Measurements from ENCODE around the gene DHRS2. TPM values are rescaled to one million over a fixed set of nuclear protein-coding genes. Genes with fewer than 3 reads are reported as not detected.
"Not testable (repeated sequence)": the region's sequence is repeated elsewhere in the genome, so short reads cannot be mapped to it uniquely, and the experiment has no call there.

Gene DHRS2
- total RNA-seq = 1 to 10 TPM in 2 of 4 donors, under 1 TPM in 2; 0.21 to 2.6 (median 1.3) TPM

- TF ChIP-seq POLR2A (IDR thresholded peaks at IDR 0.05) = no peak
- TF ChIP-seq CTCF (IDR thresholded peaks at IDR 0.05) = no peak
- TF ChIP-seq POLR2AphosphoS5 (IDR thresholded peaks at IDR 0.05) = no peak
- H3K27ac ChIP-seq = no peak within 1 kb of the TSS
- H3K4me1 ChIP-seq = peaks cover 12% of the 10 kb centered on the region
- DNase-seq (ENCODE audit: low spot score in 2 of 2) = no peak
- no peaks in the 10 kb centered on the region for H3K9me3 ChIP-seq
- no peak within 1 kb of the TSS for H3K4me3 ChIP-seq
- 91% methylated on average over 23 of the region's 23 CpGs for WGBS
- no peaks in the 10 kb centered on the region for H3K27me3 ChIP-seq
- no peaks in the 10 kb centered on the region for H3K36me3 ChIP-seq
Observed at GRCh38 chr14:23636317-23637211, at the start of gene DHRS2. Gene DHRS2, plus strand, starts transcription at chr14:23636364. Its CDS starts 2,501 bp downstream, at chr14:23638865.

GRCh38 chr14:23588884-23589598 is 47.1 kb upstream of the DHRS2 start:
- WGBS = 34% methylated on average over 4 of the region's 5 CpGs

GRCh38 chr14:23589606-23590005 is 46.6 kb upstream of the DHRS2 start:
- DNase-seq (ENCODE audit: low spot score in 2 of 2) = no peak
- WGBS = 89% methylated on average over 2 of the region's 2 CpGs

More at GRCh38 chr14:23588884-23589598, 47.1 kb upstream of the DHRS2 start:
- no peak overlapping the region for H3K27ac ChIP-seq
- no peak overlapping the region for H3K4me3 ChIP-seq
- TF ChIP-seq POLR2AphosphoS5 (IDR thresholded peaks at IDR 0.05) (no peak), CTCF (IDR thresholded peaks at IDR 0.05) (peak; percentile 41 to 57), EP300 (IDR thresholded peaks at IDR 0.05) (no peak)
- peaks cover 4% of the 10 kb centered on the region for H3K27me3 ChIP-seq
- H3K36me3 ChIP-seq = no peaks in the 10 kb centered on the region
- peak in 1 of 2 donors; percentile 89 for DNase-seq (ENCODE audit: low spot score in 2 of 2)
- no peaks in the 10 kb centered on the region for H3K9me3 ChIP-seq
- H3K4me1 ChIP-seq = peaks cover 6% of the 10 kb centered on the region

DNA sequence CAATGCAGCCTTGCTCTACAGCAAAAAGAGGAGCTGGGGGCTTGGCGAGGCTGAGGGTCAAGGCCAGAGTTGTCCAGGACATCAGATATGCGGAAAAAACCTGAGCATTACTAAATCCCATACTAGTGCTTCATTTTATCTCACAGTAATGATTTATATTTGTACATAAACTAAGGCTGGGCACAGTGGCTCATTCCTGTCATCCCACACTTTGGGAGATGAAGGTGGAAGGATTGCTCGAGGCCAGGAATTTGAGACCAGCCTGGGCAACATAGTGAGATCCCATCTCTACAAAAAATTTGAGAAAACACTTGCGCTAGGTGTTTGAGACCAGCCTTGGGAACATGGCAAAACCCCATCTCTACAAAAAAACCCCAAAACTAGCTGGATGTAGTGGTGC is 46.0 kb upstream of the DHRS2 start:
- DNase-seq (ENCODE audit: low spot score in 2 of 2) = no peak
- no peak overlapping the region for H3K4me3 ChIP-seq
- TF ChIP-seq CTCF (IDR thresholded peaks at IDR 0.05) (no peak), POLR2AphosphoS5 (IDR thresholded peaks at IDR 0.05) (no peak), POLR2A (IDR thresholded peaks at IDR 0.05) (no peak), EP300 (IDR thresholded peaks at IDR 0.05) (no peak)

More at GRCh38 chr14:23589606-23590005, 46.6 kb upstream of the DHRS2 start:
- Histone ChIP-seq H3K27ac (no peak overlapping the region), H3K36me3 (no peaks in the 10 kb centered on the region), H3K4me3 (no peak overlapping the region), H3K4me1 (peaks cover 6% of the 10 kb centered on the region), H3K27me3 (peaks cover 4% of the 10 kb centered on the region), H3K9me3 (no peaks in the 10 kb centered on the region)
- TF ChIP-seq POLR2AphosphoS5 (IDR thresholded peaks at IDR 0.05) = no peak
- no peak for TF ChIP-seq POLR2A (IDR thresholded peaks at IDR 0.05)
- no peak for TF ChIP-seq EP300 (IDR thresholded peaks at IDR 0.05)
- no peak for TF ChIP-seq CTCF (IDR thresholded peaks at IDR 0.05)

DNA sequence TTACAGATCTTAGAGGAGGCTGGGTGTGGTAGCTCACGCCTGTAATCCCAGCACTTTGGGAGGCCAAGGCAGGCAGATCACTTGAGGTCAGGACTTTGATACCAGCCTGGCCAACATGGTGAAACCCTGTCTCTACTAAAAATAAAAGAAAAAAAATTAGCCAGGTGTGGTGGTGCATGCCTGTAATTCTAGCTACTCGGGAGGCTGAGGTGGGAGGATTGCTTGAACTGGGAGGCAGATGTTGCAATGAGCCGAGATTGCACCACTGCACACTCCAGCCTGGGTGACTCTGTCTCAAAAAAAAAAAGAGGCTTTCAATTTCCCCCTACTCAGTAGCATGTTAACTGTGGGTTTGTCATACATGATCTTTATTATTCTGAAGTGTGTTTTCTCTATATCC is 42.0 kb upstream of the DHRS2 start:
- H3K27me3 ChIP-seq; DNase-seq (ENCODE audit: low spot score in 2 of 2); H3K4me1 ChIP-seq; H3K27ac ChIP-seq; H3K4me3 ChIP-seq; H3K36me3 ChIP-seq; H3K9me3 ChIP-seq: not testable (repeated sequence)
- WGBS = 85% methylated on average over 3 of the region's 3 CpGs

More for the DNA sequence above, 46.0 kb upstream of the DHRS2 start:
- Histone ChIP-seq H3K9me3 (no peaks in the 10 kb centered on the region), H3K36me3 (no peaks in the 10 kb centered on the region), H3K27ac (no peak overlapping the region), H3K27me3 (no peaks in the 10 kb centered on the region), H3K4me1 (peaks cover 6% of the 10 kb centered on the region)
- WGBS = 86% methylated on average over 4 of the region's 4 CpGs
